ENCODE results near the gene PPM1H. TPM values are rescaled to one million over a fixed set of nuclear protein-coding genes. Genes with fewer than 3 reads are reported as not detected.
"Not testable (repeated sequence)": the region's sequence is repeated elsewhere in the genome, so short reads cannot be mapped to it uniquely, and the experiment has no call there.

The PPM1H gene
- total RNA-seq, 1 donor from 2014 or later = 0.49 TPM

DNA sequence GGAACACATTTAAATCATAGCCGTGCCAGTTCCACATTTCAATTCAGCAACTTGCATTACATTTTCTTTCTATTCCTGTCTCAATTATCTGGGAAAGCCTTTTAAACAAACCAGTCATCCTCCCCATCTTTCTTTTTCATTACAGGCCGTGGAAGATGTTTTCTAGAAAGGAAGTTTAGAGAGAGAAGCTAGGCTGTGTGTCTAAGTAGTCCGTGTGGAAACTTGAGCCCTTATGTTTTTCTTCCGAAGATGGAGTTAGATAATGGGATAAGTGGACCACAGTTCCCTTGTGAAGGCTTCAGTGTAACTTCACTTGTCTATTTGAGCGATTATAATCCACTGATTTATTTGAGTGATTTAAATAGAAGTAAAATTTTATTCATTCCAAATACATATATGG is 12.4 kb upstream of the PPM1H start:
- H3K36me3 ChIP-seq = no peaks in the 10 kb centered on the region
- no peak for DNase-seq (ENCODE audit: extremely low spot score in 2 of 2)
- TF ChIP-seq POLR2AphosphoS5 (IDR thresholded peaks at IDR 0.05; ENCODE audit: insufficient read depth in 1 of 2, low read depth in 1 of 2) (no peak), POLR2A (IDR thresholded peaks at IDR 0.05) (no peak)
- TF ChIP-seq, protein P1, sequence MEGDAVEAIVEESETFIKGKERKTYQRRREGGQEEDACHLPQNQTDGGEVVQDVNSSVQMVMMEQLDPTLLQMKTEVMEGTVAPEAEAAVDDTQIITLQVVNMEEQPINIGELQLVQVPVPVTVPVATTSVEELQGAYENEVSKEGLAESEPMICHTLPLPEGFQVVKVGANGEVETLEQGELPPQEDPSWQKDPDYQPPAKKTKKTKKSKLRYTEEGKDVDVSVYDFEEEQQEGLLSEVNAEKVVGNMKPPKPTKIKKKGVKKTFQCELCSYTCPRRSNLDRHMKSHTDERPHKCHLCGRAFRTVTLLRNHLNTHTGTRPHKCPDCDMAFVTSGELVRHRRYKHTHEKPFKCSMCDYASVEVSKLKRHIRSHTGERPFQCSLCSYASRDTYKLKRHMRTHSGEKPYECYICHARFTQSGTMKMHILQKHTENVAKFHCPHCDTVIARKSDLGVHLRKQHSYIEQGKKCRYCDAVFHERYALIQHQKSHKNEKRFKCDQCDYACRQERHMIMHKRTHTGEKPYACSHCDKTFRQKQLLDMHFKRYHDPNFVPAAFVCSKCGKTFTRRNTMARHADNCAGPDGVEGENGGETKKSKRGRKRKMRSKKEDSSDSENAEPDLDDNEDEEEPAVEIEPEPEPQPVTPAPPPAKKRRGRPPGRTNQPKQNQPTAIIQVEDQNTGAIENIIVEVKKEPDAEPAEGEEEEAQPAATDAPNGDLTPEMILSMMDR (IDR thresholded peaks at IDR 0.05) = no peak
- H3K4me3 ChIP-seq = no peak overlapping the region
- no peaks in the 10 kb centered on the region for H3K9me3 ChIP-seq
- no peaks in the 10 kb centered on the region for H3K4me1 ChIP-seq
- H3K27ac ChIP-seq = no peak overlapping the region
- intact Hi-C loops (cut with DNase I) = no loop called here
- no peaks in the 10 kb centered on the region for H3K27me3 ChIP-seq

DNA sequence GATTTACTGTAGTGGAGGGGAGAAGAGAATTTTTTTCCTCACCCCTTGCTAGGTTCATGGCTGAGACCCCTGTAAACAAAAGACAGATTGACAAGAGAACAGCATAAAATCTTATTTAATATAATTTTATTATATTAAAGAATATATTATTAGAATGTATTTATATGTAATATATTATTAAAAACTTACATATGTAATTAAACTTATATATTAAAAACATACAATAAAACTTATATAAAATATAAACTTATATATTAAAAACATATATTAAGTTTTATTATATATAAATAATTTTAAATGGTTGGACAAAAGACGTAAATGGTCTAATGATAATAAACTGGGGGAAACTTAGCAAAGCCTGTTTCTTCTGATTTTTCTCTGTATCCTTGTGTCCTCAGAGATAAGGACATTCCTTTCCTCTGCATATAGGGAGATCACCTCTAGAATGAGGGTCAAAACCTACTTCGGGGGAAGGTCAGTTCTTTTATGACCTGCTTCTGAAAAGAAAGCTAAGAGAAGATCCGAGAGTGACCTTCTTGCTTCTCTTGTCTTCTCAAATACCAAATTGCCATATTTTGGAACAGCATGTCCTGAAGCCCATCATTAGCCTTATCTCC is 8.9 kb upstream of the PPM1H start:
- no peak overlapping the region for H3K4me3 ChIP-seq
- no peaks in the 10 kb centered on the region for H3K36me3 ChIP-seq
- H3K27ac ChIP-seq = no peak overlapping the region
- no peak for DNase-seq (ENCODE audit: extremely low spot score in 2 of 2)
- no peaks in the 10 kb centered on the region for H3K4me1 ChIP-seq
- intact Hi-C loops (cut with DNase I) = no loop called here
- TF ChIP-seq POLR2AphosphoS5 (IDR thresholded peaks at IDR 0.05; ENCODE audit: insufficient read depth in 1 of 2, low read depth in 1 of 2) (no peak), POLR2A (IDR thresholded peaks at IDR 0.05) (no peak)
- TF ChIP-seq, protein P1 (IDR thresholded peaks at IDR 0.05) = no peak
- no peaks in the 10 kb centered on the region for H3K27me3 ChIP-seq
- no peaks in the 10 kb centered on the region for H3K9me3 ChIP-seq

DNA sequence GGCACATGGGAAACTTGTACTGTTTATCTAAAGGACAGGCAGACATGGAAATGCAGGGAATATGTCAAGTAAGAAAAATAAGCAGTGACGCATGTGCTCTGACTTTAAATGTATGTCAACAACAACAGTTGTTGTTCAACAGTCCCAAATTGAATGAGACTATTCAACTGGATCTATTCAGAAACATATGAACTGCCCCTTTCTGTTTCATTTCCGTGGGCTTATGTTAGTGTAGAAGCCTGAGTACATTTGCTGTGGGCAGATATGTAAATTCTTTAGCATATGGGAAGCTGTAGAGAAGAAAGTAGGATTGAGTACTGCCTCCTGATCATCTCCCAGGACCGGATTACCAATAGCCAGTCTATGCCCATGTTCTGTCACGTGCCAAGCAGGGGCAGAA is 7.4 kb upstream of the PPM1H start:
- H3K4me1 ChIP-seq; intact Hi-C loops (cut with DNase I); H3K4me3 ChIP-seq; DNase-seq (ENCODE audit: extremely low spot score in 2 of 2); H3K36me3 ChIP-seq; H3K9me3 ChIP-seq; H3K27me3 ChIP-seq; H3K27ac ChIP-seq: not testable (repeated sequence)

DNA sequence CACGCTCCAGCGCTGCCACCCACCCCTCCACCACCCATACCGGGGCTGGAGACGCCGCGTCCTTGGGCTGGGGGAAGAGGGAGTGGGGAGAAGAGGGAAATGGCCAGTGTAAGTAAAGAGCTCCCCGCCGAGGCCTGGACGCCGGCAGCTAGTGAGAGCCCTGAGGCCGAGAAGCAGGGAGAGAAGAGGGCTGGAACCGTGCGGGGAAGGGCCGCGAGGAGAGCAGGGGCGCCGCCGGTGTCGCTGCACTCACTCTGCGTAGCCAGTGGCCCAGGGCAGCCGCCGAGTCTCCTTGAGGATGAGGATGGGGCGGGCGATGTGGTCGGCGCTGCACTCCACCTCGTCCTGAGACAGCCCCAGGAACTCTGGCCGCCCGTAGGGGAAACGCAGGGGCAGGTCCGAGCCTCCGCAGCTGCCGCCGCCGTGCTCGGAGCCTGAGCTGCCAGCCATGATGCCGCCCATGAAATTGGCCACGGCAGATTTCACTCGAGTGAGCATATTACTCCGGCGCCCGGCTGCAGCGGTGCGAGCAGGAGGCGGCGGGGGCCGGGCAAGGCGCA is 631 bp downstream of the PPM1H start:
- Histone ChIP-seq H3K4me1 (peaks cover 17% of the 10 kb centered on the region), H3K27me3 (no peaks in the 10 kb centered on the region), H3K4me3 (peak overlapping the region; percentile 51 to 62), H3K9me3 (no peaks in the 10 kb centered on the region), H3K27ac (no peak overlapping the region), H3K36me3 (no peaks in the 10 kb centered on the region)
- no peak for DNase-seq (ENCODE audit: extremely low spot score in 2 of 2)
- intact Hi-C loops (cut with DNase I) = no loop called here
- no peak for TF ChIP-seq POLR2A (IDR thresholded peaks at IDR 0.05)
- TF ChIP-seq POLR2AphosphoS5 (IDR thresholded peaks at IDR 0.05; ENCODE audit: insufficient read depth in 1 of 2, low read depth in 1 of 2) = no peak
- TF ChIP-seq, protein P1 (IDR thresholded peaks at IDR 0.05) = no peak

DNA sequence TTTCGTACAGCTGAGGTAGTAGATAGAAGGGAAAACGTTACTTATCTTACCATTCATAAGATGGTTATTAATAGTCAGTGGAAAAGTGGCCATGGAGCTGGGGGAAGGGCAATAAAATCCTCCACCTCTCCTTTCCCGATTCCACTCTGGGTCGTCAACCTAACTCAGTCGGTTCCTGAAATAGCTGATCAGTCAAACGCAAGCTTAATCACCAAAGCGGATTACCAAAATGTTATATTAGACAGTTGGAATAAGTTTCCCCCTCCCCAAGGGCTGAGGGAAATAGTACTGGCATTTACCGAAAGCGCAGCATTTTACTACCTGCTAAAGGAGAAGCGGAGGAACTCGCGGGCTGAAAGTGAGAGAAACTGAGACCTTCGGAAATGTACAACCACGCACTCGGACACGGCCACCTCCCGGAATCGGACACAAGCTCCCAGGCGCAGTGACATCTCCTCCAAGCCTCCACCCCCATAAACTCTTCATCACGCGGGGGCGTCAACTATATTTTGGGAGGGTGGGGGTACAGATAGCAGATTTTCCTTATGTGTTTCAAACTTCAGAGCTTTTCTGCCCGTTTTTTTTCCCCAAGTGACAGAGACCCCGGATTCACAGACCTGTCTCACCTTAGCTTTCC is 1.2 kb downstream of the PPM1H start:
- Histone ChIP-seq H3K4me3 (peak overlapping the region; percentile 51 to 62), H3K36me3 (no peaks in the 10 kb centered on the region), H3K27me3 (no peaks in the 10 kb centered on the region), H3K9me3 (no peaks in the 10 kb centered on the region), H3K4me1 (peaks cover 17% of the 10 kb centered on the region), H3K27ac (no peak overlapping the region)
- TF ChIP-seq, protein P1 (IDR thresholded peaks at IDR 0.05) = no peak
- no peak for TF ChIP-seq POLR2A (IDR thresholded peaks at IDR 0.05)
- no peak for TF ChIP-seq POLR2AphosphoS5 (IDR thresholded peaks at IDR 0.05; ENCODE audit: insufficient read depth in 1 of 2, low read depth in 1 of 2)
- intact Hi-C loops (cut with DNase I) = no loop called here
- DNase-seq (ENCODE audit: extremely low spot score in 2 of 2) = no peak

Measured in vagina (tissue), 2 donors.